Regular cardiac myocyte (primary cell): ENCODE results near the gene GYPC. TPM values are rescaled to one million over a fixed set of nuclear protein-coding genes. Genes with fewer than 3 reads are reported as not detected.

Experiments used
- total RNA-seq: library from RNA; depleted of rRNA; stranded (reverse); fragments of >200 nt; gene quantifications from 2 replicates; pipeline ENCODE4 v1.2.3, GENCODE V29; 2014

Gene GYPC
- 43.7 and 63.7 TPM in 2 replicates for total RNA-seq

GRCh38 chr2:126655500-126656430, at the start of gene GYPC:
TSS of gene GYPC (plus strand) at chr2:126656158. CDS start at chr2:126656264, 106 bp downstream.

Other genes with a start within 250 kb of the GYPC start
- not detected in 2 replicates for gene TEX51, start 242.7 kb downstream of the GYPC start, total RNA-seq